Omental fat pad (tissue), 4 donors: ENCODE results near the gene TMEM120A. TPM values are rescaled to one million over a fixed set of nuclear protein-coding genes. Genes with fewer than 3 reads are reported as not detected.
"Not testable (repeated sequence)": the region's sequence is repeated elsewhere in the genome, so short reads cannot be mapped to it uniquely, and the experiment has no call there.

Experiments
- ATAC-seq: fragments of 150-250 bp; one replicate; pipeline ENCODE4 v1.9.1; 2016; ENCODE audit warnings: mild to moderate bottlenecking, moderate library complexity; ENCODE audit not compliant: low FRiP score
- DNase-seq: peaks from one replicate; pipeline ENCODE4 v3.0.0-alpha.2; 2019; ENCODE audit warnings: low spot score
- total RNA-seq, 4 donors: library from RNA; depleted of rRNA; stranded (reverse); fragments of >200 nt; gene quantifications; one replicate each; pipeline ENCODE4 v1.1.0, GENCODE V29; 2016
- TF ChIP-seq, protein P1 (sequence below), 3 donors: fragments of 450-650 bp; IDR thresholded peaks; one replicate each; pipeline ENCODE4 v1.5.1; 2016 to 2017; ENCODE audit warnings: antibody characterized with exemption in 3 of 3, mild to moderate bottlenecking in 3 of 3, moderate library complexity in 2 of 3

Gene TMEM120A
- 100 to 1,000 TPM in 1 of 4 donors, 10 to 100 TPM in 3; 34.9 to 104 (median 51.5) TPM for total RNA-seq

DNA sequence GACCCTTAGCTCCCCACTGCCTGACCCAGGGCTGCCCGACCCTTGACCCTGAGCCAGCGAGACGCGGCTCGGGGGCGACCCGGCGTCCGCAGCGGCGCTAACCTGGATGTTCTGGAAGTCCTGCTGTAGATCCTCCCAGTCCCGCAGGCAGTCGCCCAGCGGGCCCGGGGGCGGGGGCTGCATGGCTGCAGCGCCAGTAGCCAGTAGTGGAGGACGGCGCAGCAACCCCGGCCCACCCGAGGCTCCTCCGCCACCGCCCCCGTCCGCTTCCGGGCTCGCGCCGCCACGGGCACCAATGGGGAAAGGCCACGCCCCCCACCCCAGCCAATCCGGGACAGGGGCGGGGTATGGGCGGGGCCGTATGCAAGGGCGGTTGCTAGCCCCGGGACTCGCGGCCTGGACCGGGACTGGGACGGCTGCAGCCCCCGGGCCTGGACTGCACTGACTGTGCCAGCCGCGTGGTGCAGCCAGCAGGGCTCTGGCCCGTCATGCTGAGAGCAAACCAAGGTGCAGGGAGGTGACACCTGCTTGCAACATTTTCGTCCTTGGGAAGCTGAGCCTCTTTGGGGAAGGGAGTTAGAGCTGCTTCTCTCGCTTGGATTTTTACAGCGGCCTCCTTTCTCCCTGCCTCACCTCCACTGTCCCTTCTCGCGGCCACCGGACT lies at the start of gene TMEM120A:
TSS of gene TMEM120A (minus strand) at position 208 of the 664 bp plus-strand sequence. CDS start at position 183, 25 bp downstream.
- peak; percentile 95 for ATAC-seq
- TF ChIP-seq, protein P1, sequence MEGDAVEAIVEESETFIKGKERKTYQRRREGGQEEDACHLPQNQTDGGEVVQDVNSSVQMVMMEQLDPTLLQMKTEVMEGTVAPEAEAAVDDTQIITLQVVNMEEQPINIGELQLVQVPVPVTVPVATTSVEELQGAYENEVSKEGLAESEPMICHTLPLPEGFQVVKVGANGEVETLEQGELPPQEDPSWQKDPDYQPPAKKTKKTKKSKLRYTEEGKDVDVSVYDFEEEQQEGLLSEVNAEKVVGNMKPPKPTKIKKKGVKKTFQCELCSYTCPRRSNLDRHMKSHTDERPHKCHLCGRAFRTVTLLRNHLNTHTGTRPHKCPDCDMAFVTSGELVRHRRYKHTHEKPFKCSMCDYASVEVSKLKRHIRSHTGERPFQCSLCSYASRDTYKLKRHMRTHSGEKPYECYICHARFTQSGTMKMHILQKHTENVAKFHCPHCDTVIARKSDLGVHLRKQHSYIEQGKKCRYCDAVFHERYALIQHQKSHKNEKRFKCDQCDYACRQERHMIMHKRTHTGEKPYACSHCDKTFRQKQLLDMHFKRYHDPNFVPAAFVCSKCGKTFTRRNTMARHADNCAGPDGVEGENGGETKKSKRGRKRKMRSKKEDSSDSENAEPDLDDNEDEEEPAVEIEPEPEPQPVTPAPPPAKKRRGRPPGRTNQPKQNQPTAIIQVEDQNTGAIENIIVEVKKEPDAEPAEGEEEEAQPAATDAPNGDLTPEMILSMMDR (IDR thresholded peaks at IDR 0.05): no peak
- peak; percentile 96 for DNase-seq

DNA sequence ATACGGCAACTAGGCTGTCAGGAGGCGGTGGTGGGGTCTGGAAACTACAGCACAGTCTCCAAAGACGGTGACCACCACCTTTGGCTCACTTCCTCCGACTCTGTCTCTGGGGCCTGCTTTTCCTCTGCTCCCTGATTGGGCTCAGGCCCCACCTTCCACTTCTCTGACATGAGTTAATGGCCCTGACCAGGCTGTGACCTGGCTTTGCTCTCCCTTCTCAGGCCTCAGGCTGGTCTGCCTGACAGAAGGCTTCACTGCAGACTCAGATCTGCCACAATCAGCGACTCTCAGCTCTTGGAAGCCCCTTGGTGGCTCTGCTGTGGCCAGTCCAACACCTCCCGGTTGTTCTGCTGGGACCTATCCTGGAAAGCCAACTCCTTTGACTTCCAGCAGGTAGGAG lies 45.7 kb upstream of the TMEM120A start:
- no peak for ATAC-seq
- TF ChIP-seq, protein P1 (IDR thresholded peaks at IDR 0.05): no peak
- no peak for DNase-seq

DNA sequence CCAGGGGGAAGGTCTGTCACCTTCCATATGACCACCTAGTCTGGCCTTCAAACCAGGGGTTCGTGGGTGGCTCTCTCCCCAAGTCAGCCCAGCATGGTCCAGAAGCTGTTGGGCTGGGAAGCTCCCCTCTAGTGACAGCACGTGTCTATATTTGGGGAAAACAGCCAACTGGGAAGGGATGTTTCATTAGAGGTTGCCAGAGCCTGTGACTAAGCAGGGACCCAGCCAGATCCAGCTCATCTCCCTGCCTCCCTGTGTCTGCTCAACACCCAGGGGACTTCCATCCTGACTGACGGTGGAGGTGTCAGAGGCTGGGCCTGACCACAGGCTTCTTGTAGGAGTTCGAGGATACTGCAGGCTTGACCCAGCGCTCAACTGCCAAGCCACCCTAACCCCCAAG lies 42.9 kb upstream of the TMEM120A start:
- ATAC-seq (peak; percentile 46), DNase-seq (no peak)
- TF ChIP-seq, protein P1 (IDR thresholded peaks at IDR 0.05): no peak

DNA sequence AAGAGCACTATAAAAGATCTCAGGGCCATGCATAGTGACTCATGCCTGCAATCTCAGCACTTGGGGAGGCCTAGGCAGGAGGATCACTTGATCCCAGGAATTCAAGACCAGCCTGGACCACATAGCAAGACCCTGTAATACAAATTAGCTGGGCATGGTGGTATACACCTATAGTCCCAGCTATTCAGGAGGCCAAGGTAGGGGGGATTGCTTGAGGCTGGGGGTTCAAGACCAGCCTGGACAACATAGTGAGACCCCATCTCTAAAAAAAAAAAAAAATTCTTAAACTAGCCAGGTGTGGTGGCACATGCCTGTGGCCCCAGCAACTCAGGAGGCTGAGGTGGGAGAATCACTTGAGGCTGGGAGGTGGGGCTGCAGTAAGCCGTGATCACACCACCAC lies 37.6 kb upstream of the TMEM120A start:
- ATAC-seq (no peak), DNase-seq (no peak)
- TF ChIP-seq, protein P1 (IDR thresholded peaks at IDR 0.05): no peak

DNA sequence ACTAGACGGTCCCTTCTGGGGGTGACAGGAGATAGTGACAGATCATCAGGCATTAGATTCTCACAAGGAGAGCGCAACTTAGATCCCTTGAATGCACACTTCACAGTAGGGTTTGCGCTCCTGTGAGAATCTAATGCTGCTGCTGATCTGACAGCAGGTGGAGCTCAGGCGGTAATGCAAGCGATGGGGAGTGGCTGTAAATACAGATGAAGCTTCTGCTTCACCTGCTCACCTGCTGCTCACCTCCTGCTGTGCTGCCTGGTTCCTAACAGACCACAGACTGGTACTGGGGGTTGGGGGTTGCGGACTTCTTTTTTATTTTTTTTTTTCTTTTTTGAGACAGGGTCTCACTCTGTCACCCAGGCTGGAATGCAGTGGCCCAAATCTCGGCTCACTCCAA lies 35.3 kb upstream of the TMEM120A start:
- DNase-seq, ATAC-seq: not testable (repeated sequence)

DNA sequence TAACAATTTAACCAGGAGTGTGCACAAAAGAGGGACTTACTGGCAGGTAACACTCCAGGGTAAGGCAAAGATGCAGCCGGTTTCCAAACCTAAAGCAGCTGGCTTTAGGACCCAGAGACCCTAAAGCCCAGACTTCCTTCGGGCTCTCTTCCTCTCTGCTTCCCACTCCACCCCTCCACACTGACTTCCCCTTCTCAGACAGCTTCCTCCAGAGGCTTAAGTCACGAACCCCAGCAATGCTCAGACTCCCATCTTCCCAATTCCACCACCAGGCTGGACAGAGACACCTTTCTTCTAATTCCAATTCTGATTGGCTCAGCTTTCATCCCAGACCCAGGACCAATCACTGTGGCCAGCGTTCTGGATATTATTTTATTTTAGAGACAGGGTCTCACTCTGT lies 28.6 kb upstream of the TMEM120A start:
- ATAC-seq: no peak
- no peak for DNase-seq
- TF ChIP-seq, protein P1 (IDR thresholded peaks at IDR 0.05): no peak

DNA sequence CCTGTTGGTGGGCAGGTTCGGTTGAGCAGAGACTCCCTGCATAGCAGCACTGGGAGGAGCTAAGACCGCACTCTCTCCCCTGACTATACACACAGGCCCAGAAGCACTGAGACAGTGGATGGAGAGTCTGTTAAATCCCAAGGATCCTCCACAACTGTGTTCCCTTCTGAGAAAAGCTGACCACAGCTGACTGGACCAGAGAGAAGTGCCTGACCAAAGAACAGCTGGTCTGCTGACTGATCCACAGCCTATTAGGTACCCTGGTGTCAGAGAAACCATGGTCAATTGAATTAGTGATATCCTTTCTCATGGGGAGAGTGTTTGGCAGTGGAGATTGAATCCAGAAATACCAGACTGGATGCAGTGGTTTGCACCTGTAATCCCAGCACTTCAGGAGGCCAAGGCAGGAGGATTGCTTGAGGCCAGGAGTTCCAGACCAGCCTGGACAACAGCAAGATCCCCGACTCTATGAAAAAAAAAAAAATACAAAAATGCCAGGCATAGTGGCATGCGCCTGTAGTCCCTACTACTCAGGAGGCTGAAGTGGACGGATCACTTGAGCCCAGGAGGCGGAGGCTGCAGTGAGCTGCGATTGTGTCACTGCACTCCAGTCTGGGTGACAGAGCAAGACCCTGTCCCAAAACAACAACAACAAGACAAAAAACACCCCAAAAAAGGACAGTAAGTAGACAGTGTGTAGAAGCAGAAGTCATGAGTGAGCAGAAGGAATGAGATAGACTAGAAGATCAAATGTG lies 27.8 kb upstream of the TMEM120A start:
- ATAC-seq: no peak
- TF ChIP-seq, protein P1 (IDR thresholded peaks at IDR 0.05): no peak
- no peak for DNase-seq
